Gastrocnemius medialis (tissue), 4 donors: ENCODE results near the gene CYB561D1. TPM values are rescaled to one million over a fixed set of nuclear protein-coding genes. Genes with fewer than 3 reads are reported as not detected.

Experiments used
- ATAC-seq, 2 donors: fragments of 150-250 bp; one replicate each; pipeline ENCODE4 v1.9.1; 2016
- DNase-seq, 2 donors: peaks; one replicate each; pipeline ENCODE4 v3.0.0-alpha.2; 2019
- H3K27ac ChIP-seq, 4 donors: fragments of 200-600 bp; sonication (generic); 1 replicate in 1 of 4; 2 replicates in 3 of 4; pipeline ENCODE4 v1.5.1; 2016 to 2018; ENCODE audit warnings: mild to moderate bottlenecking in 2 of 4, moderate library complexity in 1 of 4
- H3K27me3 ChIP-seq, 3 donors: fragments of 200-600 bp; sonication (generic) in 2 of 3; 1 replicate in 1 of 3; 2 replicates in 2 of 3; pipeline versions ENCODE4 v1.5.1 to v1.6.0; 2016 to 2019; ENCODE audit warnings: mild to moderate bottlenecking in 1 of 3, moderate library complexity in 1 of 3
- H3K36me3 ChIP-seq, 2 donors: fragments of 200-600 bp; sonication (generic) in 1 of 2; one replicate each; pipeline ENCODE4 v1.5.1; 2017 to 2018
- H3K4me1 ChIP-seq, 2 donors: fragments of 200-600 bp; sonication (generic) in 1 of 2; one replicate each; pipeline ENCODE4 v1.5.1; 2016 to 2017; ENCODE audit warnings: mild to moderate bottlenecking in 2 of 2
- H3K4me3 ChIP-seq, 4 donors: fragments of 200-600 bp; sonication (generic) in 3 of 4; 1 replicate in 1 of 4; 2 replicates in 3 of 4; pipeline ENCODE4 v1.5.1; 2016 to 2019; ENCODE audit warnings: mild to moderate bottlenecking in 2 of 4
- H3K9me3 ChIP-seq, 3 donors: fragments of 200-600 bp; sonication (generic) in 2 of 3; 1 replicate in 1 of 3; 2 replicates in 2 of 3; pipeline ENCODE4 v1.5.1; 2016 to 2019
- POLR2A ChIP-seq, 2 donors: fragments of 450-650 bp; IDR thresholded peaks; one replicate each; pipeline ENCODE4 v1.6.1; 2017; ENCODE audit warnings: antibody characterized with exemption in 2 of 2, mild to moderate bottlenecking in 2 of 2, moderate library complexity in 2 of 2
- in situ Hi-C, 4 donors: fragments of 200-750 bp; cut with MboI; loops; one replicate each; pipeline versions ENCODE4 v1.15.0 to v1.8.0; 2017; ENCODE audit warnings: low sequenced_read_pairs in 4 of 4
- intact Hi-C: fragments of 100-400 bp; cut with DNase I; formaldehyde crosslinking; loops from one replicate; pipeline ENCODE4 v1.15.1; 2023; ENCODE audit warnings: low total_unique reads
- total RNA-seq, 4 donors: library from RNA; depleted of rRNA; stranded (reverse); fragments of >200 nt; gene quantifications; one replicate each; pipeline versions ENCODE4 v1.1.0 to v1.2.3, GENCODE V29; 2016
- TF ChIP-seq, protein P1 (sequence below), 5 experiments: fragments of 450-650 bp in 3 of 5; fragments of 200-600 bp in 2 of 5; sonication (generic) in 2 of 5; IDR thresholded peaks in 4 of 5; conservative IDR thresholded peaks in 1 of 5; 1 replicate in 4 of 5; 2 replicates in 1 of 5; pipeline ENCODE4 v1.5.1; 2016 to 2019; ENCODE audit warnings: antibody characterized with exemption in 5 of 5, mild to moderate bottlenecking in 3 of 5, moderate library complexity in 3 of 5

The CYB561D1 gene
- total RNA-seq, 4 donors from 2014 or later: 3.1 to 8.0 (median 3.9) TPM

DNA sequence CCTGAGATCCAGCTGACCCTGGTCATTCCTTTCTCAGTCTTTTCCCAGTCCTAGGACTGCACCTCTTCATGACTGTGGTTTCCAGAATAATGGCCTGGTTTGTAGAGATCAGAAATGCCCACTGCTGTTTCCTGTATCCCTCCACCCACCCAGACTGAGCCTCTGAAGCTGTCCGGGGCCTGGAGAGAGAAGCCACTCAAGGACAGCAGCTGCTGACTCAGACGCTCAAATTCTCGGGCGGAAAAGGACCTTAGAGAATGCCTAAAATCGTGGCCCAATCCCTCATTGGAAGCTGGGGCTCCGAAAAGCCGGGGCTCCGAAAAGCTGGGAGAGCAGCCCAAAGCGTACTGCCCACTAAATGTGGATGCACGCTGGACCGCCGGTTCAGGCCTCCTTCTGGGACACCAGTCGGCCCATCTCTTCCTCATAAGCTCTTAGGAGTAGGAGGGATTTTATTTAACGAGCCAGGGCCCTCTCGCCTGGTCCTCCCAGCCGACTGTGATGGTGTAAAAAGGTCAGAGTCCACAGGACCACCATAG, 38.0 kb downstream of the CYB561D1 start:
- ATAC-seq: no peak
- no peak for TF ChIP-seq POLR2A (IDR thresholded peaks at IDR 0.05)
- TF ChIP-seq, protein P1, sequence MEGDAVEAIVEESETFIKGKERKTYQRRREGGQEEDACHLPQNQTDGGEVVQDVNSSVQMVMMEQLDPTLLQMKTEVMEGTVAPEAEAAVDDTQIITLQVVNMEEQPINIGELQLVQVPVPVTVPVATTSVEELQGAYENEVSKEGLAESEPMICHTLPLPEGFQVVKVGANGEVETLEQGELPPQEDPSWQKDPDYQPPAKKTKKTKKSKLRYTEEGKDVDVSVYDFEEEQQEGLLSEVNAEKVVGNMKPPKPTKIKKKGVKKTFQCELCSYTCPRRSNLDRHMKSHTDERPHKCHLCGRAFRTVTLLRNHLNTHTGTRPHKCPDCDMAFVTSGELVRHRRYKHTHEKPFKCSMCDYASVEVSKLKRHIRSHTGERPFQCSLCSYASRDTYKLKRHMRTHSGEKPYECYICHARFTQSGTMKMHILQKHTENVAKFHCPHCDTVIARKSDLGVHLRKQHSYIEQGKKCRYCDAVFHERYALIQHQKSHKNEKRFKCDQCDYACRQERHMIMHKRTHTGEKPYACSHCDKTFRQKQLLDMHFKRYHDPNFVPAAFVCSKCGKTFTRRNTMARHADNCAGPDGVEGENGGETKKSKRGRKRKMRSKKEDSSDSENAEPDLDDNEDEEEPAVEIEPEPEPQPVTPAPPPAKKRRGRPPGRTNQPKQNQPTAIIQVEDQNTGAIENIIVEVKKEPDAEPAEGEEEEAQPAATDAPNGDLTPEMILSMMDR (IDR thresholded peaks at IDR 0.05 in 4 of 5, conservative IDR thresholded peaks at IDR 0.05 in 1 of 5): no peak
- intact Hi-C loops (loop anchor here (1.0 to 5.0 kb wide), 6 partner anchors 34 to 320 kb away; partner anchors contain the start of genes PSMA5 and SARS1), in situ Hi-C loops (loop anchor here (5.0 to 25.0 kb wide), 4 partner anchors 35 to 257 kb away; partner anchors contain the start of genes CYB561D1 (in 2 of the 4) and PSRC1 (in 1 of the 4))
- DNase-seq: no peak
- Histone ChIP-seq H3K36me3 (no peaks in the 10 kb centered on the region), H3K27ac (peak overlapping the region; percentile 79 to 95 (median 90)), H3K9me3 (no peaks in the 10 kb centered on the region), H3K4me1 (peaks cover 62 to 64% of the 10 kb centered on the region in 2 donors), H3K4me3 (peak overlapping the region in 3 of 4 donors; percentile 18 to 37 (median 34)), H3K27me3 (no peaks in the 10 kb centered on the region)

DNA sequence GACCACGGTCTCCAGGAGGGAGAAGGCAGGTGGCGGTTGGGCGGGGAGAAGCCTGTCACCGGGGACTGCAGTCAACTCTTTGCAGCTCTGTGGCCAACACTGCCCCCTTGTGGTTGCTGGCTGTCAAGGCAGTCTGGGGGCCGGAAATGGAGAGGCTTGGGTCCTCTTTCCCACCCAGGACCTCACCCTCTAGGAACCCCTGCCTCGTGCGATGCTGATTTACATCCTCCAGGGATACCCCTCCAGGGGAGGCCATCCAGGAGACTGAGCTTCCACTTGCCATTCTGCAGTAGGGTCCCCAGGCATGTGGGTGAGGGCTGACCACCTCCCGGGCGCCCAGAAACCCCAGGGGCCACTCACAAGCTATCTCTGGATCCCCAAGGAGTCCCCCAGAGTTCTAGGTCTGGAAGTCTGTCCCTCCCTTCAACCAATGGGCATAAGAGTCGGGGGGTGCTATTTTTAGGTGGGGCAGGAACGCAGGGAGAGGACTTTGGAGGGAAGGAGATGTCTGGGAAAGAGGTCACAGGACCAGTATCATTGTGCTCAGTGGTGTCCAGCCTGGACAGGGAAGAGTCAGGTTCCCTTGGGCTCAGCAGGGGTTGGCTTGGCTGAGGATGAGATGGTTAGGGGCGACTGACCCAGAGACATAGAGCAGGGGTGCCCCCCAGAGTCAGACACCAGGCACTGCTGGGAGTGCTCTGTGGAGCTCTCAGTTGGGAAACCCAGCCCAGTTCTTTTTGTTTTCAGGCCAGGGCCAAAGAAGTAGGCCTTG, 38.7 kb downstream of the CYB561D1 start:
- no peaks in the 10 kb centered on the region for H3K9me3 ChIP-seq
- intact Hi-C loops (loop anchor here (1.0 to 5.0 kb wide), 6 partner anchors 34 to 320 kb away; partner anchors contain the start of genes PSMA5 and SARS1), in situ Hi-C loops (loop anchor here (5.0 to 25.0 kb wide), 4 partner anchors 35 to 258 kb away; partner anchors contain the start of genes CYB561D1 (in 2 of the 4) and PSRC1 (in 1 of the 4))
- peak overlapping the region; percentile 79 to 95 (median 90) for H3K27ac ChIP-seq
- TF ChIP-seq, protein P1 (IDR thresholded peaks at IDR 0.05 in 4 of 5, conservative IDR thresholded peaks at IDR 0.05 in 1 of 5): peak; percentile 96 to 99 (median 98)
- TF ChIP-seq POLR2A (IDR thresholded peaks at IDR 0.05): no peak
- no peaks in the 10 kb centered on the region for H3K27me3 ChIP-seq
- peak; percentile 51 to 60 for ATAC-seq
- DNase-seq: peak; percentile 69 to 81
- peaks cover 62 to 70% of the 10 kb centered on the region in 2 donors for H3K4me1 ChIP-seq
- no peaks in the 10 kb centered on the region for H3K36me3 ChIP-seq
- peak overlapping the region in 3 of 4 donors; percentile 18 to 37 (median 34) for H3K4me3 ChIP-seq

DNA sequence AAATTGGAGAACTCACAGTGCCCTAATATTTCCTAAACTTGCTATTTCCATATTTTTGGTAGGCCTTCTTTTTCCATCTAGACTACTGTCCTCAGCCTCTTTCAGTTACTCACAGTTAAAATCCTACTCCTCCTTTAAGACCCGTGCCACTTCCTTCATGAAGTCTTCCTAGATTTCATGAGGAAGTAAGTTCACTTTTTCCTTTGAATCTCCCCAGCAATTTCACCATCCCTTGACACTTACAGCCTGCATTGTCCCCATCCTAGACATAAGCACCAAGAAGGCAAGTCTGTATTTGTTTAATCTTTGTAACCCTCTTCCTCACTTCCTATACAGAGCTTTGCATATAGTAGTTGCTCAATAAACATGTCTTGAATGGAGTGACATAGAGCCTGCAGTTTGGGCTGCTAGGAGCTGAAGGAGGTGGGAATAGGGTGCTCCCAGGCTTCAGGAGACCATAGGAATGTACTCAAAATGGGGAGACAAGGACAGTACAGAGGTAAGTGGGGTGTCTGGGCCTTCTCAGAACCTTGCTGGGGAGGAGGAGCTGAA, 40.5 kb downstream of the CYB561D1 start:
- in situ Hi-C loops (loop anchor here (5.0 to 25.0 kb wide), 4 partner anchors 37 to 260 kb away; partner anchors contain the start of genes CYB561D1 (in 2 of the 4) and PSRC1 (in 1 of the 4)), intact Hi-C loops (loop anchor here (5.0 kb wide), 3 partner anchors 107 to 322 kb away; partner anchors contain the start of genes PSMA5 and SARS1)
- no peak for DNase-seq
- Histone ChIP-seq H3K4me3 (no peak overlapping the region), H3K27me3 (no peaks in the 10 kb centered on the region), H3K9me3 (no peaks in the 10 kb centered on the region), H3K27ac (peak overlapping the region; percentile 82 to 95 (median 90)), H3K4me1 (peaks cover 61 to 72% of the 10 kb centered on the region in 2 donors), H3K36me3 (no peaks in the 10 kb centered on the region)
- TF ChIP-seq POLR2A (IDR thresholded peaks at IDR 0.05): no peak
- TF ChIP-seq, protein P1 (IDR thresholded peaks at IDR 0.05 in 4 of 5, conservative IDR thresholded peaks at IDR 0.05 in 1 of 5): no peak
- no peak for ATAC-seq

DNA sequence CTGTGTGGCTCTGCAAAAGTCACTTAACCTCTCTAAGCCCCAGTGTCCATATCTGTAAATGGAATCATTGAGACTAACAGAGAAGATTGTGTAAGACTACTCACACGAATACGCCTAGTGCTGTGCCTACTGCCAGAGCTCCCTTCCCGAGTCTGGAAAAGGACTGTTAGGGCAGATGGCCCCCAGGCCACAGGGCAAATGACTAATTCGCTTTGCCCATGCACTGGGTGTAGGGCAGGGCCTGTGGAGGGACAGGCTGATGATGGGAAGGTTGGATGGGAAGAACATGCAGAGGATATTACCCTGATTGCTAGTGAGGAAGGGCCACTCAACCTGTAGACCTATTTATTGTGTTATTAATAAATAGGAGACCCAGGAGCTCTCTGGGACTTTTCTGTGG, 41.6 kb downstream of the CYB561D1 start:
- intact Hi-C loops (no loop called here), in situ Hi-C loops (loop anchor here in 2 of 4 donors (10.0 to 25.0 kb wide), 2 partner anchors 248 to 261 kb away; partner anchors contain the start of gene PSRC1 (in 1 of the 2))
- peak; percentile 3 to 28 for ATAC-seq
- DNase-seq: no peak
- peaks cover 55 to 61% of the 10 kb centered on the region in 2 donors for H3K4me1 ChIP-seq
- TF ChIP-seq, protein P1 (IDR thresholded peaks at IDR 0.05 in 4 of 5, conservative IDR thresholded peaks at IDR 0.05 in 1 of 5): no peak
- no peak for TF ChIP-seq POLR2A (IDR thresholded peaks at IDR 0.05)
- H3K27ac ChIP-seq: peak overlapping the region; percentile 82 to 95 (median 90)
- no peaks in the 10 kb centered on the region for H3K27me3 ChIP-seq
- no peaks in the 10 kb centered on the region for H3K36me3 ChIP-seq
- peak overlapping the region in 2 of 4 donors; percentile 14 to 22 for H3K4me3 ChIP-seq
- no peaks in the 10 kb centered on the region for H3K9me3 ChIP-seq
